Heart right ventricle (tissue), 16 donors: Measurements from ENCODE around the gene DLEC1. TPM values are rescaled to one million over a fixed set of nuclear protein-coding genes. Genes with fewer than 3 reads are reported as not detected.

ENCODE experiments used
- ATAC-seq, 8 donors: fragments of 200-7000 bp; cut with Tn5 transposase; one replicate each; pipeline ENCODE4 v1.9.1; 2020; ENCODE audit warnings: mild to moderate bottlenecking in 8 of 8, moderate library complexity in 8 of 8, moderate number of reproducible peaks in 1 of 8
- DNase-seq, 2 donors: peaks; one replicate each; pipeline ENCODE4 v3.0.0-alpha.2; 2020
- H3K27ac ChIP-seq, 10 donors: fragments of 200-600 bp; sonication (generic) in 2 of 10; one replicate each; pipeline versions ENCODE4 v1.5.0 to v1.8.0; 2020 to 2022; ENCODE audit warnings: mild to moderate bottlenecking in 3 of 10
- H3K27me3 ChIP-seq, 7 donors: fragments of 200-600 bp; one replicate each; pipeline ENCODE4 v1.8.0; 2021 to 2022; ENCODE audit warnings: mild to moderate bottlenecking in 2 of 7
- H3K36me3 ChIP-seq, 9 donors: fragments of 200-600 bp; sonication (generic) in 1 of 9; one replicate each; pipeline versions ENCODE4 v1.5.0 to v1.8.0; 2020 to 2022; ENCODE audit warnings: mild to moderate bottlenecking in 2 of 9
- H3K4me1 ChIP-seq, 9 donors: fragments of 200-600 bp; sonication (generic) in 1 of 9; one replicate each; pipeline versions ENCODE4 v1.5.0 to v1.8.0; 2020 to 2022; ENCODE audit warnings: mild to moderate bottlenecking in 4 of 9
- H3K4me3 ChIP-seq, 10 donors: fragments of 200-600 bp; sonication (generic) in 2 of 10; one replicate each; pipeline versions ENCODE4 v1.5.0 to v1.8.0; 2020 to 2022; ENCODE audit warnings: mild to moderate bottlenecking in 7 of 10, moderate library complexity in 2 of 10
- H3K9me3 ChIP-seq, 11 donors: fragments of 200-600 bp in 10 of 11; sonication (generic) in 2 of 11; one replicate each; pipeline versions ENCODE4 v1.5.0 to v1.8.0; 2013 to 2022; ENCODE audit warnings: mild to moderate bottlenecking in 2 of 11, control low read depth in 1 of 11, moderate library complexity in 1 of 11
- CTCF ChIP-seq, 9 donors: fragments of 200-600 bp; sonication (generic) in 2 of 9; IDR thresholded peaks; one replicate each; pipeline versions ENCODE4 v1.5.0 to v1.8.0; 2021 to 2022; ENCODE audit warnings: antibody characterized with exemption in 9 of 9, mild to moderate bottlenecking in 5 of 9, moderate library complexity in 1 of 9
- WGBS, 2 donors: extraction: QIAGEN DNeasy Blood & Tissue Kit; methylation state at CpG; one replicate each; pipeline ENCODE4 v1.1.7; 2013; ENCODE audit warnings: inconsistent platforms in 1 of 2; 5-methylcytosine and 5-hydroxymethylcytosine counted together
- intact Hi-C, 10 donors: fragments of 100-400 bp; cut with DNase I; formaldehyde crosslinking; loops; one replicate each; pipeline versions ENCODE4 v1.11.1 to v1.14.2; 2022
- polyA plus RNA-seq, 2 donors: library from polyadenylated mRNA; stranded (reverse); fragments of 200-250 nt; gene quantifications; one replicate each; pipeline ENCODE4 v1.2.3, GENCODE V29; 2013
- total RNA-seq, 10 donors: library from RNA; stranded (reverse); fragmentation: NEBNext Ultra II Directional in 3 of 10; extraction: Animal tissue kit (Norgen Biotek cat#: 25700) in 3 of 10; gene quantifications; one replicate each; pipeline versions ENCODE4 v1.2.1 to v1.2.4, GENCODE V29; 2021 to 2023
- donor health status: Arrhythmogenic right ventricular cardiomyopathy.
- donor health status: ischemic (EF 13 %, LVEDD 7.1; RV severe dilation, severe dysfunction).
- donor health status: healthy with polysubstance abuse.
- donor health status: DM: no; HTN: yes; CAD: no.
- donor health status: DM: no; HTN: no; CAD: no.
- donor health status: ischemic (EF 25% LVEDD 6.9; RV normal size, moderate dysfunction).
- donor health status: ischemic (EF 25% LVEDD 5.7; RV mildly dilated, moderate dysfunction).
- donor health status: healthy.
- donor health status: DM: yes; HTN: yes; CAD: no.
- donor health status: Ischemic cardiomyopathy.
- donor health status: ischemic (EF 35%, LVEDD 5.7; RV mildly dilated, moderate dysfunction).
- donor health status: nonischemic (EF 11% LVEDD 7.7; RV severe dilation, severe dysfunction).
- donor health status: DM: yes; HTN: yes; CAD: no.
- donor health status: PGD.
- donor health status: ischemic (EF 29% LVEDD 5.4; RV normal size, mild dysfunction).
- donor health status: nonischemic (EF 23%, LVEDD 6.1; RV moderate dilation, normal function).

DLEC1 gene
- total and polyA plus RNA-seq, 12 donors: 0.09 to 0.66 (median 0.30) TPM; not detected in 4

DNA sequence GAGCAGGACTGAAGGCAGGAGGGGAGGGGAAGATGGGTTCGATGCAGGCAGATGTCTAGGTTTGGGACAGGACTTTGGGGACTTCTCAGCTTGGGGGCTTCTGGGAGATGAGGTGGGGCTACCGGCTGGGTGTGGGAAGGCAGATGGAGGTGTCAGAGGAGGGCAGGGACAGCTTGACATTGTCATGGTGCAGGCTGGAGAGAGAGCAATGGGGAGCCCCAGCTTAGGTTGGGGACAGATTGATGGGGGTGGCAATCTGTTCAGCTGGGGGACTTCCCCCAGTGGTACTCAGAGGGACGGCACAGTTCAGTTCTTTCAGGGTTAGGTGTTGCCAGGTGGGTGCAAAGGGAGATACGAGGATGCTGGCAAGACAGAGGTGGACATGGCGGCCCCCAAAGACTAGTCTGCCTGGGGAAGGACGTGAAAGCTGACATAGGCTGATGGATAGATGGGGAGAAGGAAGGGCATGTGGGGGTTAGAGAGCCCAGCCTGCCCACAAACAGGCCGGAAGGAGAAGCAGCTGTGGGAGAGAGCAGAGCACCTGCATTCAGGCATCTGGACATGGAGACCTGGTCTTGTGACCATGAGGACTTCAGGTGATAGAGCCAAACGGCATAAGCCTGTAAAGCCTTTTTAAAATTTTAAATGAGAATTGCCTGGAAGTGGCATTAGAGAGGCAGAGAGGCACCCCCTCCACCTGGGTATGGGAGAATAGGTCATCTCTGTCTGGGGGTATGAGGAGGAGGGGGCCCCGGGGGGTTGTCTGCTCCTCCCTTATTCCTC, 76.8 kb downstream of the DLEC1 start:
- WGBS, 2 donors: 72 to 75% methylated on average over 9 of the region's 9 CpGs
- DNase-seq (no peak), ATAC-seq (no peak)
- Histone ChIP-seq H3K4me1 (peaks cover 0 to 14% (median 4%) of the 10 kb centered on the region in 9 donors), H3K27ac (no peak overlapping the region), H3K4me3 (no peak overlapping the region), H3K27me3 (peaks cover 0 to 6% (median 0%) of the 10 kb centered on the region in 7 donors), H3K9me3 (no peaks in the 10 kb centered on the region), H3K36me3 (peaks cover 0 to 14% (median 3%) of the 10 kb centered on the region in 9 donors)
- intact Hi-C loops: loop anchor here in 5 of 10 donors (5.0 to 10.0 kb wide), 4 partner anchors 229 to 366 kb away; partner anchors contain the start of gene XYLB (in 3 of the 5)
- no peak for TF ChIP-seq CTCF (IDR thresholded peaks at IDR 0.05)

DNA sequence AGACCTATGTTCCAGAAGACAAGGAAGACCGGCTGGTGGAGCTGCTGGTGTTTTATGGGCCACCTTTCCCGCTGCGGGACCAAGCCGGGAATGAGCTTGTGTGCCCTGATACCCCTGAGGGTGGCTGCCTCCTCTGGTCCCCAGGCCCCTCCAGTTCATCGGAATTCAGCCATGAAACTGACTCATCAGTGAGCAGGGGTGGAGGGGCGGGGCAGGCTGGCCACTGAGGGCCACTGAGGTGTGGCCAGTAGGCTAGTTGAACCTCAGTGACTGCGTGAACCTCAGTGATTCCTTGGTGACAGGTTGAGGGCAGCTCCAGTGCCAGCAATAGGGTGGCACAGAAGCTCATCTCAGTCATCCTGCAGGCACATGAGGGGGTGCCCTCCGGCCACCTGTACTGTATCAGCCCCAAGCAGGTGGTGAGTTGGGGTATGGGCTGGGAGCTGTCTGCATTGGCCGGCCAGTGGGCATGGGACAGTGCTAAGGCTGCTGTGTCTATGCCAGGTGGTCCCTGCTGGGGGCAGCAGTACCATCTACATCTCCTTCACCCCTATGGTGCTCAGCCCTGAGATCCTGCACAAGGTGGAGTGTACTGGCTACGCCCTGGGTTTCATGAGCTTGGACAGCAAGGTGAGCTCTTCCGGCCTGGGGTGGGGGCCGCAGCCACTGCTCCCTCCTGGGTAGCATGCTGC, 77.6 kb downstream of the DLEC1 start:
- no peaks in the 10 kb centered on the region for H3K9me3 ChIP-seq

GRCh38 chr3:38117163-38117716, 78.2 kb downstream of the DLEC1 start:
- 69 to 75% methylated on average over 10 of the region's 10 CpGs for WGBS, 2 donors
- H3K27me3 ChIP-seq: peaks cover 0 to 6% (median 0%) of the 10 kb centered on the region in 7 donors
- ATAC-seq: peak; percentile 23 to 88 (median 70)
- H3K4me1 ChIP-seq: peaks cover 0 to 14% (median 4%) of the 10 kb centered on the region in 9 donors
- H3K4me3 ChIP-seq: no peak overlapping the region
- peak in 2 of 9 donors; percentile 29 to 34 for TF ChIP-seq CTCF (IDR thresholded peaks at IDR 0.05)
- no peak overlapping the region for H3K27ac ChIP-seq
- intact Hi-C loops: loop anchor here in 5 of 10 donors (5.0 to 10.0 kb wide), 4 partner anchors 228 to 365 kb away; partner anchors contain the start of gene XYLB (in 3 of the 5)
- no peaks in the 10 kb centered on the region for H3K9me3 ChIP-seq
- peak; percentile 34 to 43 for DNase-seq
- H3K36me3 ChIP-seq: peaks cover 0 to 28% (median 17%) of the 10 kb centered on the region in 9 donors

More for the DNA sequence above, 77.6 kb downstream of the DLEC1 start:
- intact Hi-C loops: loop anchor here in 5 of 10 donors (5.0 to 10.0 kb wide), 4 partner anchors 228 to 366 kb away; partner anchors contain the start of gene XYLB (in 3 of the 5)
- H3K4me3 ChIP-seq: no peak overlapping the region
- H3K36me3 ChIP-seq: peaks cover 0 to 21% (median 11%) of the 10 kb centered on the region in 9 donors
- no peak for TF ChIP-seq CTCF (IDR thresholded peaks at IDR 0.05)
- no peak for DNase-seq
- H3K27me3 ChIP-seq: peaks cover 0 to 6% (median 0%) of the 10 kb centered on the region in 7 donors
- peaks cover 0 to 14% (median 4%) of the 10 kb centered on the region in 9 donors for H3K4me1 ChIP-seq
- 92 to 94% methylated on average over 12 of the region's 12 CpGs for WGBS, 2 donors
- ATAC-seq: peak in 6 of 8 donors; percentile 1 to 23 (median 11)
- H3K27ac ChIP-seq: no peak overlapping the region
